Measurements from ENCODE around the gene CCDC157.

Gene CCDC157

DNA sequence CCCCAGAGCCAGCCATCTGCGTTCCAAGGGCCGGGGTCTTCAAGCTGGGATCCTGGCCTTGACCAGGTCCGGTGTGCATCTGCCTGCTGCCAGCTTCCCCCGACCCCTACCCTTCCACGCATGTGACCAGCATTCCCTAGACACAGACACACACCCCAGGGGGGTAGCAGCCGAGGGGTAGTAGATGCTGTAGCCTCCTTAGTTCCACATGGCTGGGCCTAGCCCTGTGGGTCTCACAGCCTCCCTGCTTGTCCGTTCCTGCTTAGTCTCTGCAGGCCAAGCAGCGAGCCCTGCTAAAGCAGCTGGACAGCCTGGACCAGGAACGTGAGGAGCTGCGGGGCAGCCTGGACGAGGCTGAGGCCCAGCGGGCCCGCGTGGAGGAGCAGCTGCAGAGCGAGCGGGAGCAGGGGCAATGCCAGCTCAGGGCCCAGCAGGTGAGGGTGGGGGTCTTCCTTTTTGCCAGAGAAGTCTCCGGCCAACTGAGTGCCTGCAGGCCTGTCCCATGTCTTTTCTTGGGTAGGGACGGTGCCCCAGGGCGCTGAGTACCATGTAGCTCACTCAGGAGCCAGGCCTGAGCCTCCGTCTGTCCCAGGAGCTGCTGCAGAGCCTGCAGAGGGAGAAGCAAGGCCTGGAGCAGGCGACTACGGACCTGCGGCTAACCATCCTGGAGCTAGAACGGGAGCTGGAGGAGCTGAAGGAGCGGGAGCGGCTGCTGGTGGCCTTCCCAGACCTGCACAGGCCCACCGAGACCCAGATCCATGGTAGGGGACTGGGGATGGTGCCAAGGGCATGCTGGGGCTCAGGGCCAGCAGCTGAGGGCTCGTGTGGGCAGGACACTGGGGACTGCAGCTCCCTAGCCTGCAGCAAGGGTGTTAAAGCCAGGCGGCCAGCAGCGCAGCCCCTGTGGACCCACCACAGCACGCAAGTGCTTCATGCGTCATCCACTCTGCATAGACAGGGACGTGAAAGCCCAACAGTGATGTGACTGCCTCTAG lies 16.8 kb downstream of the CCDC157 start:
- in situ Hi-C loops (cut with HindIII; ENCODE audit: low pct_ligation_motif_present, low pct_unique_long_range_greater_than_20kb, low sequenced_read_pairs) = no loop called here
- DNase-seq = no peak

- in situ Hi-C loops (cut with HindIII; ENCODE audit: low pct_ligation_motif_present, low pct_unique_long_range_greater_than_20kb, low sequenced_read_pairs) = no loop called here
- DNase-seq = no peak
Observed at GRCh38 chr22:30375312-30375849, 18.6 kb downstream of the CCDC157 start.

GRCh38 chr22:30380011-30380410 lies 23.2 kb downstream of the CCDC157 start:
- DNase-seq = no peak
- in situ Hi-C loops (cut with HindIII; ENCODE audit: low pct_ligation_motif_present, low pct_unique_long_range_greater_than_20kb, low sequenced_read_pairs) = no loop called here

GRCh38 chr22:30381264-30381663 lies 24.5 kb downstream of the CCDC157 start:
- in situ Hi-C loops (cut with HindIII; ENCODE audit: low pct_ligation_motif_present, low pct_unique_long_range_greater_than_20kb, low sequenced_read_pairs) = no loop called here

GRCh38 chr22:30382340-30382739 lies 25.5 kb downstream of the CCDC157 start:
- in situ Hi-C loops (cut with HindIII; ENCODE audit: low pct_ligation_motif_present, low pct_unique_long_range_greater_than_20kb, low sequenced_read_pairs) = no loop called here
- DNase-seq = no peak

More at GRCh38 chr22:30381264-30381663, 24.5 kb downstream of the CCDC157 start:
- no peak for DNase-seq

DNA sequence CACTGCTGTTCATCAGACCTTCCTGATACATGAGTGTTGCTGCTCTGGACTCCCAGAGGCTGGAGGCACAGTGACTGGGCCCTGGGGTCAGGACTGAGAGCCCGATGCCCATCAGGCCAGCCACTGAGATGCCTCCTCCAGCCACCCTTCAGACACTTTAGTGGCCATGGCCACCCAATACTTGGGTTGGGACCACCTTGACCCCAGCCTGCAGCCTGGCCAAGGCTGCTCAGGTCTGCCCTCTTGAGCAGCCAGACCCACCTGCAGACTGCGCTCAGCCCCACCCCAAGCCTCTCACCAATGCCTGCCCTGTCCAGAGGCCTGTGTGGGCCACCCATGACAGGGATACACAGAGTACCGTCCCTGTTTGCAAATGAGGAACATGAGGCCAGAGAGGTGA lies 26.3 kb downstream of the CCDC157 start:
- in situ Hi-C loops (cut with HindIII; ENCODE audit: low pct_ligation_motif_present, low pct_unique_long_range_greater_than_20kb, low sequenced_read_pairs) = no loop called here
- DNase-seq = no peak

GRCh38 chr22:30385942-30386341 lies 29.1 kb downstream of the CCDC157 start:
- in situ Hi-C loops (cut with HindIII; ENCODE audit: low pct_ligation_motif_present, low pct_unique_long_range_greater_than_20kb, low sequenced_read_pairs) = no loop called here
- no peak for DNase-seq

DNA sequence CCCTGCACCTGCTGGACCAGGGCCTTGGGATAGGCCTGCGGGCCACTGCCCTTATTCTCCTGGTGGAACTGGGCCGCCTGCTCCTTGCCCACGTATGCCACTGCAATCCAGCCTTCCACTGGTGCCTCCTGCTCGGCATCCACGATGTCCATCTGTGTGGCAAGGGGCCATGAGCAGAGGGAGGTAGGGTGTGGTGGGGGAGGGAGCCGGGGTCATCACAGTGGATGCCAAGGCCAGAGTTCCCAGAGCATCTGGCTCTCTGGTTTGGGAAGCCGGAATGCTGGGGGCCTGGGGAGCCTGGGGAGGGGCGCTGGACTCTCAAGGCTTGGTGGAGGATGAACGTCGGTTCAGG lies 29.8 kb downstream of the CCDC157 start:
- in situ Hi-C loops (cut with HindIII; ENCODE audit: low pct_ligation_motif_present, low pct_unique_long_range_greater_than_20kb, low sequenced_read_pairs) = no loop called here
- no peak for DNase-seq

DNA sequence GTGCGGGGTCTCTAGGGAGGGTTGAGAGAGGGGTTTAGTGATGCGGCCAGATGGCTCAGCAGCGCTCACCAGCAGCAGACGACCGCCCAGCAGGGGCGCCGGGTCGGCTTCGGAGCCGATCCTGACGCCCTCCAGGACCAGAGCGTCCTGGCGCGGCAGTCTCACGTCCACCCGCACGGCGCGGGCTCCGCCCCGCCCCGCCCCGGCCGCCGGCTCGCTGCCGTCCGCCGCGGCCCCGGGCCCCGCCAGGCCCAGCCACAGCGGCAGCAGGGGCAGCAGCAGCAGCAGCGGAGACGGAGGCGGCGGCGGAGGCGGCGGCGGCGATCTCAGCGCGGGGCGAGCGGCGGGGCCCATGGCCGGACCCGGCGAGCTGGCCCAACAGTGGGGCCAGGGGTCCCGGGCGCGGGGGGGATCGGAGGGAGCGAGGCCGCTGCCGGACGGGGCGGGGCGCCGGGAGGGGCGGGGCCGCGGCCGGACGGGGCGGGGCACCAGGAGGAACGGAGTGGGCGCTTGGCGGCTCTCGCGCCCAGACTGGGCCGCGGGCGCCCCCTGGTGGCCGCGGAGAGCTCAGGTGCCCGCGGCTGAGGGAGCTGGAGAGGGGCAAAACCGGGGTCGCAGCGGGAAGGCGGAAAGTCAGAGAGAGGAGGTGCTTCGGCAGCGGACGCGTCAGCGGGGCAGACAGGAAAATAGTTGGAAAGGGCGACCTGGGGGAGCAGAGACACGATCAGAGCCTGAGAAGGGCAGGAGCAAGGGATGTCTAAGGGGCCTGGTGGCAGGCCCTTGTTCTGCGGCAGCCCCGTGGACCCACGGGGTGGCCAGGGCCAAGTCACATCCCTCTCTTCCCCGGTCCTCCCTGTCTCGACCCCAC lies 30.4 kb downstream of the CCDC157 start, which contains the start of gene RNF215:
RNF215 (minus strand) TSS at position 452 of the 868 bp plus-strand sequence; CDS start at position 354, 98 bp downstream.
- in situ Hi-C loops (cut with HindIII; ENCODE audit: low pct_ligation_motif_present, low pct_unique_long_range_greater_than_20kb, low sequenced_read_pairs) = no loop called here

DNA sequence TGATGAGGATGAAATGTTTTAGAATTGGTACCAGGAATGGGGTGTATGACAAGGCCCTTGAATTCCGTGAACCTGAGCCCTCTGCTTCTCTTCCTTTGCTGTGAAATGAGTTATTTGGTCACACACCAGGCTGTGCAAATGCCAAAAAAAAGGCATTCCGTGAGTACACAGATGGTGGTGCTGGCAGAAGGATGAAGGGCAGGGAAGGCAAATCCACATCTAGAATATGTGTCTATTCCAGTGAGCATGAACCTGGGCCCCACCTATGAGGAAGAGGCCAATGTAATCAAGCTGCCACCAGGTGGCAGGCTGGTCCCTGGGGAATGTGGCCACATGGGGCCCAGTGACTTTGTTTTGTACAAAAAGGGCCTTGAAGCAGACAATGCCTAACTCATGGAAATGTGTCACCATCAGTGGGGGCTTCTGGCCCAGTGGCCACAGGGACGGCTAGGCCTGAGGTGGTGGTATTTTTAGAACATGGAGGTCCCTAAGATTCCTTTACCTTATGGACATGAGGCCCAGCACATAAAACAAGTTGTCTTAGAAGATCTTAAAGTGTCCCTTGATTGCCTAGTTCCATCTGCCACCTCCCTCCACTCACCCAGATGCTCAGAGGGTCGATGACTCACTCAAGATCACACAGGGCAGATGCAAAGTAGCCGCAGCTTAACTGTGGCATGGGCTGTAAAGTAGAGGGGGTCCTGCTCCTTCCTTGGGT lies 34.3 kb downstream of the CCDC157 start:
- in situ Hi-C loops (cut with HindIII; ENCODE audit: low pct_ligation_motif_present, low pct_unique_long_range_greater_than_20kb, low sequenced_read_pairs) = no loop called here
- peak; percentile 61 for DNase-seq

More for the DNA sequence above, 30.4 kb downstream of the CCDC157 start, which contains the start of gene RNF215:
- peak; percentile 79 for DNase-seq

- no peak for DNase-seq
- in situ Hi-C loops (cut with HindIII; ENCODE audit: low pct_ligation_motif_present, low pct_unique_long_range_greater_than_20kb, low sequenced_read_pairs) = no loop called here
Observed at GRCh38 chr22:30392661-30393321, 36.0 kb downstream of the CCDC157 start.

- no peak for DNase-seq
- in situ Hi-C loops (cut with HindIII; ENCODE audit: low pct_ligation_motif_present, low pct_unique_long_range_greater_than_20kb, low sequenced_read_pairs) = no loop called here
Observed at GRCh38 chr22:30393322-30393680, 36.5 kb downstream of the CCDC157 start.

GRCh38 chr22:30393885-30394284 lies 37.1 kb downstream of the CCDC157 start:
- DNase-seq = no peak
- in situ Hi-C loops (cut with HindIII; ENCODE audit: low pct_ligation_motif_present, low pct_unique_long_range_greater_than_20kb, low sequenced_read_pairs) = no loop called here

DNA sequence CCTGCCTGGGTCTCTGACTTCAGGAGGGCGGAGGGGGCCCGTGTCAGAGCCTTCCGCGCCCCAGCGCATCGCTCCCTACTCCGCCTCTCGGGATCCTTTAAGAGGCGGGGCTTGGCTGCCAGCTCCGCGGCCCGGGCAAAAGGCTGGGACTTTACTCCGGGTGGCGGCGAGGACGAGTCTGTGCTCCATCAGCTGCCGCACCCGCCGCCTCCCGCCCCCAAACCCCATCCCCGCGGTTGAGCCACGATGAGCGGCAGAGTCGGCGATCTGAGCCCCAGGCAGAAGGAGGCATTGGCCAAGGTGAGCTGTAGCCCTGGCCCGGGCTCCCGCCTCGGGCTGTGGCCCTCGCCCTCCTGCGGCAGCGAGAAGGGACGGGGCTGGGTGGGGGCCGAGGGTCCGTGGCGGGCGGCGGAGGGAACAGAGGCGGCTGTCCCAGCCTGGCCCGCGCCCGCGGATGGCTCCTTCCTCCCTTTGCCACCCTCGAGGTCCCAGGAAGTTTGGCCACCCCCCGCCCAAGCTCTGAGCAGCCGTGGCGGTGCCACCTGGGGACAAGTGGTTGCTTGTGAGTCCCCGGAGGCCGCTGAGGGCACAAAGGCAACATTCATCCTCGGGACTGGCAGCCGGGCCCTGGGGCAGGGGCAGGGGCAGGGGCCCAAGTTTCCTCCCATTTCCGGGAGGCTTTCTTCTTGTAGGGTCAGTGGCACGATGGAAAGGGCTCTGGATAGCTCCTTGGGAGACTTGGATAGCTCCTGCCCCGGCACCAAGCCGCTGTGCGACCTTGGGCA lies 40.3 kb downstream of the CCDC157 start, which contains the start of gene SEC14L2:
SEC14L2 (plus strand) TSS at position 148 of the 785 bp plus-strand sequence; CDS start at position 247, 99 bp downstream.
- peak; percentile 56 for DNase-seq
- in situ Hi-C loops (cut with HindIII; ENCODE audit: low pct_ligation_motif_present, low pct_unique_long_range_greater_than_20kb, low sequenced_read_pairs) = no loop called here

- no peak for DNase-seq
- in situ Hi-C loops (cut with HindIII; ENCODE audit: low pct_ligation_motif_present, low pct_unique_long_range_greater_than_20kb, low sequenced_read_pairs) = no loop called here
Observed at GRCh38 chr22:30397656-30398635, 41.1 kb downstream of the CCDC157 start.

All from ACHN (cell line).